ENCODE results near the gene EPB41L2.

Gene EPB41L2

DNA sequence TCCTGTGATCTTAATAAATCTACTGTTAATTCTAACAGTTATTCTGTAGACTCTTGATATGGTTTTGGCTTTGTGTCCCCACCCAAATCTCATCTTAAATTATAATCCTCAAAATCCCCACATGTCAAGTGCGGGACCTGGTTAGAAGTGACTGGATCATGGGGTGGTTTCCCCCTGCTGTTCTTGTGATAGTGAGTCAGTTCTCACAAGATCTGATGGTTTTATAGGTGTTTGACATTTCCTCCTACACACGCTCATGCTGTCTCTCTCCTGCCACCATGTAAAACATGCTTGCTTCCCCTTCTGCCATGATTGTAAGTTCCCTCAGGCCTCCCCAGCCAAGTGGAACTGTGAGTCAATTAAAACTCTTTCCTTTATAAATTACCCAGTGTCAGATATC, 10.5 kb upstream of the EPB41L2 start:
- no peak for DNase-seq (ENCODE audit: low read depth)
- TF ChIP-seq, protein P1, sequence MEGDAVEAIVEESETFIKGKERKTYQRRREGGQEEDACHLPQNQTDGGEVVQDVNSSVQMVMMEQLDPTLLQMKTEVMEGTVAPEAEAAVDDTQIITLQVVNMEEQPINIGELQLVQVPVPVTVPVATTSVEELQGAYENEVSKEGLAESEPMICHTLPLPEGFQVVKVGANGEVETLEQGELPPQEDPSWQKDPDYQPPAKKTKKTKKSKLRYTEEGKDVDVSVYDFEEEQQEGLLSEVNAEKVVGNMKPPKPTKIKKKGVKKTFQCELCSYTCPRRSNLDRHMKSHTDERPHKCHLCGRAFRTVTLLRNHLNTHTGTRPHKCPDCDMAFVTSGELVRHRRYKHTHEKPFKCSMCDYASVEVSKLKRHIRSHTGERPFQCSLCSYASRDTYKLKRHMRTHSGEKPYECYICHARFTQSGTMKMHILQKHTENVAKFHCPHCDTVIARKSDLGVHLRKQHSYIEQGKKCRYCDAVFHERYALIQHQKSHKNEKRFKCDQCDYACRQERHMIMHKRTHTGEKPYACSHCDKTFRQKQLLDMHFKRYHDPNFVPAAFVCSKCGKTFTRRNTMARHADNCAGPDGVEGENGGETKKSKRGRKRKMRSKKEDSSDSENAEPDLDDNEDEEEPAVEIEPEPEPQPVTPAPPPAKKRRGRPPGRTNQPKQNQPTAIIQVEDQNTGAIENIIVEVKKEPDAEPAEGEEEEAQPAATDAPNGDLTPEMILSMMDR (conservative IDR thresholded peaks at IDR 0.05; ENCODE audit: low read depth, low read length), result no peak
- no peak overlapping the region for H3K4me3 ChIP-seq (ENCODE audit: low read length)

GRCh38 chr6:131070061-131070460, 7.0 kb upstream of the EPB41L2 start:
- TF ChIP-seq, protein P1 (conservative IDR thresholded peaks at IDR 0.05; ENCODE audit: low read depth, low read length), result no peak
- DNase-seq (ENCODE audit: low read depth), result no peak

GRCh38 chr6:131068165-131068564, 5.1 kb upstream of the EPB41L2 start:
- H3K4me3 ChIP-seq (ENCODE audit: low read length), result no peak overlapping the region
- TF ChIP-seq, protein P1 (conservative IDR thresholded peaks at IDR 0.05; ENCODE audit: low read depth, low read length), result no peak
- DNase-seq (ENCODE audit: low read depth), result no peak

More at GRCh38 chr6:131070061-131070460, 7.0 kb upstream of the EPB41L2 start:
- H3K4me3 ChIP-seq (ENCODE audit: low read length), result no peak overlapping the region

DNA sequence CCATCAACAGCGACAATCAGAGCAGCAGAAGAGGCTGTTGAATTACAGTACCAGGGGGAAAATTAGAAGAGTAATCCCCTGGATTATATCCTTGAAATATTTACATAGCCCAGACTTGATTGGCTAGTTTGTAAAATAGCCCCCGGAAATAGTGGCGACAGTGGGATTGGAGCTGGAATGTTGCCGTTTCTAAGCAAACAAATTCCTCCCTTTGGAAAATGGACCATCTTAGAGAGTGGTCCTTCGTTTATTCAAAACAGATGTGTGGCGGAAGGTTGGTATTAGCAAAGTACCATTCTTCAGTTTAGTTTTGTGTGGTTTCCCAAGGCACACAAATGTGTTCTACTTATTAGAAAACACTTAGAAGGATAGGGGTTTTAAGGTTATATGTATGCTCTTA, 4.5 kb upstream of the EPB41L2 start:
- no peak overlapping the region for H3K4me3 ChIP-seq (ENCODE audit: low read length)
- TF ChIP-seq, protein P1 (conservative IDR thresholded peaks at IDR 0.05; ENCODE audit: low read depth, low read length), result no peak
- no peak for DNase-seq (ENCODE audit: low read depth)

DNA sequence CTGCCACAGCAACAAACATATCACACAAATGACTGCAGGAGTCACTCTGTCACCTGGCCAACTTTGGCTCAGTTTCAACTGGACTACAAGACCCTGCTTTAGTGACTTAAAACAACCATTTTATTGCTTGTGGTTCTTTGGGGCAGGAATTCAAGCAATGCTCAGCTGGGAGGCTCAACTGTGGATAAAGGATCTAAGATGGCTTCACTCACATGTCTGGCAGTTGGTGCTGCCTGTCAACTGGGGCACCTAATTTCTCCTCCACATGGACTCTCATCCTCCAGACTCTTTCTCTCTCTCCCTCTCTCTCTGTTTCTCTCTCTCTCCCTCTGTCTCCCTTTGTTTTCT, 2.8 kb upstream of the EPB41L2 start:
- DNase-seq (ENCODE audit: low read depth), result no peak
- H3K4me3 ChIP-seq (ENCODE audit: low read length), result no peak overlapping the region
- TF ChIP-seq, protein P1 (conservative IDR thresholded peaks at IDR 0.05; ENCODE audit: low read depth, low read length), result no peak

- no peak overlapping the region for H3K4me3 ChIP-seq (ENCODE audit: low read length)
- no peak for DNase-seq (ENCODE audit: low read depth)
- TF ChIP-seq, protein P1 (conservative IDR thresholded peaks at IDR 0.05; ENCODE audit: low read depth, low read length), result no peak
Observed at GRCh38 chr6:131065112-131065823, 2.2 kb upstream of the EPB41L2 start.

DNA sequence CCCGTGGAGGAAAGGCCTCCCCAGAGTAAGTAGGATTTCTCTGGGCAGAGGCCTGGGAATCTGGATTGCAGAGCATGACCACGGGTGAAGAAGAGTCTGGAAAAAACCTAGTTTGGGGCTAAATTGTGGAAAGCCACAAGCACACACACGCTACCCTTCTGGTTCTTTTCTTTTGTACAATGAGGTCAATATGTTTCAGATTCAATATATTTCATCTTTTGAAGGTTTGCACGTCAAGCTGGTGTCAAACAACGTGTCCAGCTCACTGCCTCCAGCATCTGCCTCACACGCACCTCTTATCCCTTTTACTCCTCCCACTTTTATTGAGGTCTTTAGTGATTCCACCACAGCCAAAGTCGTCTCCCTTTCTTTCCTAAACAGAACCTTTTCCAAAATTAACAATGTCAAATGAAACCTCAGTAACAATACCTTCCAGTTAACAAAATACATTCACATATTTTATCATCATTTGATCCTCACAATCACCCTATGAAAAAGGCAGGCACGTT, 773 bp upstream of the EPB41L2 start:
- peak overlapping the region; percentile 80 for H3K4me3 ChIP-seq (ENCODE audit: low read length)
- no peak for DNase-seq (ENCODE audit: low read depth)
- TF ChIP-seq, protein P1 (conservative IDR thresholded peaks at IDR 0.05; ENCODE audit: low read depth, low read length), result no peak

Data from retinal pigment epithelial cell (primary cell).